KMS-11 (cell line): ENCODE results near the gene RHEX.

ENCODE experiments used
- H2AFZ ChIP-seq: fragments of 200-600 bp; sonication (generic); 2 replicates; pipeline ENCODE4 v1.6.1; 2016; ENCODE audit warnings: antibody characterized with exemption, mixed run types, low read depth
- H3K27ac ChIP-seq: fragments of 200-600 bp; sonication (generic); 2 replicates; pipeline ENCODE4 v1.6.1; 2016; ENCODE audit warnings: mild to moderate bottlenecking, mixed run types
- H3K27me3 ChIP-seq: fragments of 200-600 bp; sonication (generic); 2 replicates; pipeline ENCODE4 v1.6.1; 2017; ENCODE audit warnings: mild to moderate bottlenecking, low read depth, mixed run types, moderate library complexity; ENCODE audit not compliant: insufficient read depth
- H3K36me3 ChIP-seq: fragments of 200-600 bp; sonication (generic); 2 replicates; pipeline ENCODE4 v1.6.1; 2017; ENCODE audit warnings: mild to moderate bottlenecking, mixed run types; ENCODE audit not compliant: insufficient read depth
- H3K4me1 ChIP-seq: fragments of 200-600 bp; sonication (generic); 2 replicates; pipeline ENCODE4 v1.6.1; 2016; ENCODE audit warnings: mild to moderate bottlenecking, low read depth, mixed run types; ENCODE audit not compliant: poor library complexity, severe bottlenecking
- H3K4me2 ChIP-seq: fragments of 200-600 bp; sonication (generic); 2 replicates; pipeline ENCODE4 v1.7.0; 2016; ENCODE audit warnings: mild to moderate bottlenecking, mixed run types
- H3K4me3 ChIP-seq: fragments of 200-600 bp; sonication (generic); IDR thresholded peaks from 2 replicates; pipeline ENCODE4 v1.6.1; 2017; ENCODE audit warnings: low read depth, low read length, mixed read lengths; ENCODE audit not compliant: insufficient read depth
- H3K79me2 ChIP-seq: fragments of 200-600 bp; sonication (generic); 2 replicates; pipeline ENCODE4 v1.6.1; 2016; ENCODE audit warnings: low read depth, mixed run types; ENCODE audit not compliant: insufficient read depth
- H3K9ac ChIP-seq: fragments of 200-600 bp; sonication (generic); 2 replicates; pipeline ENCODE4 v1.6.1; 2016; ENCODE audit warnings: mild to moderate bottlenecking, mixed run types
- H4K20me1 ChIP-seq: fragments of 200-600 bp; sonication (generic); 2 replicates; pipeline ENCODE4 v1.6.1; 2016; ENCODE audit warnings: mild to moderate bottlenecking, mixed run types; ENCODE audit not compliant: insufficient read depth
- TF ChIP-seq, protein P1 (sequence below): fragments of 200-600 bp; sonication (generic); conservative IDR thresholded peaks from 2 replicates; pipeline ENCODE4 v1.6.1; 2017; ENCODE audit warnings: low read depth, mild to moderate bottlenecking, antibody characterized with exemption, low read length, moderate library complexity, mixed read lengths

Gene RHEX

DNA sequence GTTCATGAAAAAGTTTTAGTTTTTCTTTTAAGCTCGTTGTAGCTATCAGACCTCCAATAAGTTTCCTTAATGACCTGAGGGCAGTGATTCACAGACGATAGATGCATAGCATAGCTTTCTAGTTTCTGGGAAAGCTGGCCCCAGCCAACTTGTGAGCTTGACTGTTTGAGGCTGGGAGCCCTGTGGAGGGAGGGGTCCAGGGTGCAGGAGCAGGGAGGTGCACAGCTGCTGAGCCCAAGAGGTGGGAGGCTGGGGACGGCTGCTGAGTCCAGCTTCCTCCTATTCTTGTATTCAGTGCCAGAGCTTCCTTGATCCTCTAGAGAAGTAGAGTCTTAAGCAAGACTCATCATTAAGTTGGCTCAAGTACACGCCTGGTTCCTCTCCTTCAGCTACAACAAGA, 75.2 kb downstream of the RHEX start:
- no peaks in the 10 kb centered on the region for H3K4me1 ChIP-seq
- no peaks in the 10 kb centered on the region for H3K79me2 ChIP-seq
- H3K27me3 ChIP-seq, result no peaks in the 10 kb centered on the region
- no peak overlapping the region for H2AFZ ChIP-seq
- H3K27ac ChIP-seq, result no peak overlapping the region
- no peak overlapping the region for H3K4me2 ChIP-seq
- no peaks in the 10 kb centered on the region for H4K20me1 ChIP-seq
- H3K4me3 ChIP-seq, result no peak overlapping the region
- TF ChIP-seq, protein P1, sequence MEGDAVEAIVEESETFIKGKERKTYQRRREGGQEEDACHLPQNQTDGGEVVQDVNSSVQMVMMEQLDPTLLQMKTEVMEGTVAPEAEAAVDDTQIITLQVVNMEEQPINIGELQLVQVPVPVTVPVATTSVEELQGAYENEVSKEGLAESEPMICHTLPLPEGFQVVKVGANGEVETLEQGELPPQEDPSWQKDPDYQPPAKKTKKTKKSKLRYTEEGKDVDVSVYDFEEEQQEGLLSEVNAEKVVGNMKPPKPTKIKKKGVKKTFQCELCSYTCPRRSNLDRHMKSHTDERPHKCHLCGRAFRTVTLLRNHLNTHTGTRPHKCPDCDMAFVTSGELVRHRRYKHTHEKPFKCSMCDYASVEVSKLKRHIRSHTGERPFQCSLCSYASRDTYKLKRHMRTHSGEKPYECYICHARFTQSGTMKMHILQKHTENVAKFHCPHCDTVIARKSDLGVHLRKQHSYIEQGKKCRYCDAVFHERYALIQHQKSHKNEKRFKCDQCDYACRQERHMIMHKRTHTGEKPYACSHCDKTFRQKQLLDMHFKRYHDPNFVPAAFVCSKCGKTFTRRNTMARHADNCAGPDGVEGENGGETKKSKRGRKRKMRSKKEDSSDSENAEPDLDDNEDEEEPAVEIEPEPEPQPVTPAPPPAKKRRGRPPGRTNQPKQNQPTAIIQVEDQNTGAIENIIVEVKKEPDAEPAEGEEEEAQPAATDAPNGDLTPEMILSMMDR, result no peak
- no peaks in the 10 kb centered on the region for H3K36me3 ChIP-seq
- no peak overlapping the region for H3K9ac ChIP-seq

DNA sequence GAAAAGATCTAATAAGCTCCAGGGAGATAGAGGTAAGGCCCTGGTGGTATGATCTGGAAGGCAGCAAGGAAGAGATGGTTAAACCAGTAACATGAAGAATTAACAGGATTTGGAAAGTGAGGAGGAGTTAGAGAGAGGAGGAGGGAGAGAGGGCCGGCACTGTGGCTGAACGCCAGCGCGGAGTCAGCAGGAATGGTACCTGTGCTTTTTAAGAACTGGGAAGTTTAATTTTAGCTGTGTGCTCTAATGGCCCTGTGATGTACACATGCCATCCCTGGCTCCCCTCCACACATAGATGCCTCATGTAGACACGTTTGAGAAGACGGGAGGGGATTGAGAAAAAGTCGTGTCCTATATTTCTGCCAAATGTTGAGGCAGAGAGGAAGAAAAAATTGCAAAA, 78.1 kb downstream of the RHEX start:
- H3K79me2 ChIP-seq, result no peaks in the 10 kb centered on the region
- H3K4me3 ChIP-seq, result no peak overlapping the region
- H3K36me3 ChIP-seq, result no peaks in the 10 kb centered on the region
- no peak overlapping the region for H3K27ac ChIP-seq
- H3K9ac ChIP-seq, result no peak overlapping the region
- no peaks in the 10 kb centered on the region for H4K20me1 ChIP-seq
- H2AFZ ChIP-seq, result no peak overlapping the region
- no peak overlapping the region for H3K4me2 ChIP-seq
- TF ChIP-seq, protein P1, result no peak
- no peaks in the 10 kb centered on the region for H3K4me1 ChIP-seq
- no peaks in the 10 kb centered on the region for H3K27me3 ChIP-seq

DNA sequence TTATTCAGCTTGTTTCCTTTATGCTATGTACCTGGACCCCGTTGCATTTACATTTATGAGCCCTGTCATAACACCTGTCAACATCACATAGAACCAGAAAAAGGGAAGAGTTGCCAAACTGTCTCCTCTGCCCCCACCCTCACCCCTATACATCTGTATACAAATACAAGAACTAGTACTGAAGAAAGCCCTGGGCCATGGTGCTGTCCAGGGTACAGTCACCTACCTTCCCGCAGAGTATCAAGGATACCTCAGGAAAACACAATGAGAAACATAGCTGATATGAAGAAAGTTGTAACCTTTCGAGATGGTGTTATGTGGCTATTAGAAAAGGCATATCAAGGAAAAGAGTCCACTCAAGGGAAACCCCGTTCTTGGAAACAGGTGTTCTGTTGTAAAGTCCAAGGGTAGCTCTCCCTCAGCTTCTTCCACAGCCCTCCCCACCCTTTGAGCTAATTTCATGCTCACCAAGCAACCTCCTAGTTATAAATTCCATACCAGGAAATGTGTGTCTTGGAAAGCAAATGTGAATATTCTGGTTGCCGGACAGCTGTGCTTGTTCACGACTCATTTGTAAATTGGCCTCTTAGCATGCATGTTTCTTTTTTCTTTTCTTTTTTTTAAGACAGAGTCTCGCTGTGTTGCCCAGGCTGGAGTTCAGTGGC, 80.9 kb downstream of the RHEX start:
- no peaks in the 10 kb centered on the region for H3K27me3 ChIP-seq
- no peaks in the 10 kb centered on the region for H4K20me1 ChIP-seq
- no peak overlapping the region for H3K4me2 ChIP-seq
- no peak overlapping the region for H3K27ac ChIP-seq
- TF ChIP-seq, protein P1, result no peak
- H3K4me3 ChIP-seq, result no peak overlapping the region
- no peak overlapping the region for H2AFZ ChIP-seq
- no peak overlapping the region for H3K9ac ChIP-seq
- H3K36me3 ChIP-seq, result no peaks in the 10 kb centered on the region
- no peaks in the 10 kb centered on the region for H3K4me1 ChIP-seq
- H3K79me2 ChIP-seq, result no peaks in the 10 kb centered on the region

DNA sequence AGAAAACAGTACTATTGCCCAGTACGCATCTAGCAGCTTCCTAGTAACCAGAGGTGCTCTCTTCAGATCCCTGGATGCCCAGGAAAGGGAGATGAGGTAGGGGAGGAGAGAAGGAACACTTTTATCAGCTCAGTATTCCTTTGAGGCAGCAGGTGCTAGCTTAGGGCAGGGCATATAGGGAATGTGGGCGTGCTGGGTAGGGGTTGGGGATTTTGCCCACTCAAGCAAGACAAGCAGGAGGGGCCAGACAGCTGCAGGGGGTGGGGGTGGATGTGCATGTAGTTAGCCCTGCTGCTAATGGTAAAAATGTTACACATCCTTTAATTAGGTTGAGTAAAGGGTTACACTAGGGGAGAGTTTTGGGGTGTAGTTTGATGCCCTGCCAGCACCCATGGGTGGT, 82.3 kb downstream of the RHEX start:
- Histone ChIP-seq H3K4me1 (no peaks in the 10 kb centered on the region), H3K36me3 (no peaks in the 10 kb centered on the region)

More for the DNA sequence above, 82.3 kb downstream of the RHEX start:
- H3K4me3 ChIP-seq, result no peak overlapping the region
- no peak overlapping the region for H3K27ac ChIP-seq
- no peaks in the 10 kb centered on the region for H3K27me3 ChIP-seq
- no peak overlapping the region for H3K4me2 ChIP-seq
- no peak overlapping the region for H2AFZ ChIP-seq
- TF ChIP-seq, protein P1, result no peak
- H3K79me2 ChIP-seq, result no peaks in the 10 kb centered on the region
- H4K20me1 ChIP-seq, result no peaks in the 10 kb centered on the region
- no peak overlapping the region for H3K9ac ChIP-seq
